Dedifferentiated amniotic fluid mesenchymal stem cell (primary cell): ENCODE measurements around the gene ZNF331.

ENCODE experiments used
- DNase-seq: peaks from one replicate; pipeline ENCODE4 v3.0.0-alpha.2; 2016; ENCODE audit errors: extremely low spot score

The ZNF331 gene

GRCh38 chr19:53520547-53521372 lies 17.2 kb upstream of the ZNF331 start:
- DNase-seq = peak; percentile 98

GRCh38 chr19:53521373-53522202 lies 16.4 kb upstream of the ZNF331 start:
- no peak for DNase-seq

DNA sequence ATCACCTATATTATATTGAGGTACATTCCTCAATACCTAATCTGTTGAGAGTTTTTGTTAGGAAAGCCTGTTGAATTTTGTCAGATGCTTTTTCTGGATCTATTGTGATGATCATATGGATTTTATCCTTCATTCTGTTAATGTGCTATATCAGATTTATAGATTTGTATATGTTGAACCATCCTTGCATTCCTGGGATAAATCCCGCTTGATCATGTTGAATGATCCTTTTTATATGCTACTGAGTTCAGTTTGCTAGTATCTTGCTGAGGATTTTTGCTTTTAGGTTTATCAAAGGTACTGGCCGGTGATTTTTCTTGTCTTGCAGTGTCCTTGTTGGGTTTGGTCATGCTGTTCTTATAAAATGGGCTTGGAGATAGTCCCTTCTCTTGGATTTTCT lies 12.0 kb upstream of the ZNF331 start:
- no peak for DNase-seq

GRCh38 chr19:53530622-53531021 lies 7.3 kb upstream of the ZNF331 start:
- no peak for DNase-seq

DNA sequence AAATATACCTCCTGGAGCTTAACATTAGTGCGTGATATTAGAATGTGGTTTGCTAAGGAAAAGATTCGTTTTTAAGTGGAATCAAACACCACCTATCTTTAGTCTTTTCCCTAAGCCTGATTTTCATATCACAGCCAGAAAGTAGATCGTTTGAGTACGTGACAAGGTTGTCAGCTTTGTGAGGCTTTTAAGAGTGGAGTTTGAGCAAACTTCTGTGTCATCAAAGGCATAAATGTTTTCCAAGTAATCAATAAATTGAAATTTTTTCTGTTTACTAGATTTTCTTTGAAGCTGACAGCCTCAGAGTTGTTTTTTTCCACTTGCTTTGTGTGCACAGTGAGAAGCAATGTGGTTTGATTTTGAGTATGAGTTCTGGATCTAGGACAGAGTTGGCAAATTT lies 6.5 kb upstream of the ZNF331 start:
- DNase-seq = no peak

GRCh38 chr19:53532362-53532761 lies 5.6 kb upstream of the ZNF331 start:
- no peak for DNase-seq

DNA sequence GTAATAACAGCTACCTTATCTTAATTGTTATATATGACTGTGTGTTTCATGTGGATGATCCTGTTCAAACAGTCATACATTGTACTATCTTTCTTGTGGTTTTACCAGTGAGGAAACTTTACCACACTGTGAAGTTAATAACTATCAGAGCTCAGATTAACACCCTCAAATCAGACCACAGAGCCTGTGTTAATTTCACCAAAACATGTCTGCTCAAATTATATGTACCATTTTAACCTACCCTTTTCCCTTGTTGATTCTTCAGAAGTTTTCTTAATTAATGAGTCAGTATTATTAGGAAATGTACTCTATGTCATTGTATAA lies 1.8 kb upstream of the ZNF331 start:
- no peak for DNase-seq

DNA sequence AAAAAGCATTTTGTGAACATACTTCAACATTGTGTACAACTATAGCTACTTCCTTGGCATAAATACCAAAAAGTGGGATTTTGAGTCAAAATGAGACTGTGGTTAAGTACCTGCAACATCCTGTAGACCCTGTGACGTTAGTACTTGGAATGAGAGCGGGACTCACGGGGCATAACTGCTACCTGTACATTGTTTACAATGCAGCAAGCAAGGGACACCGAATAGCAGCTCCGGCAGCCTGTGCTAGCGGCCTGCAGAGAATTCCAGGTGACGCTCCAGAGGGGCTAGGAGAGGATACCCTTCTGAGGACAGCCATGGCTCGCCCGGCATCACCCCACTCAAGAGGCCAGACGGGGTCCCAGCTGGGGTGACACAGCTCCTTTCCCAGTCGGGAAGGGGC lies 824 bp upstream of the ZNF331 start:
- DNase-seq = no peak

- no peak for DNase-seq
Measured at GRCh38 chr19:53538378-53539109, 599 bp downstream of the ZNF331 start.

DNA sequence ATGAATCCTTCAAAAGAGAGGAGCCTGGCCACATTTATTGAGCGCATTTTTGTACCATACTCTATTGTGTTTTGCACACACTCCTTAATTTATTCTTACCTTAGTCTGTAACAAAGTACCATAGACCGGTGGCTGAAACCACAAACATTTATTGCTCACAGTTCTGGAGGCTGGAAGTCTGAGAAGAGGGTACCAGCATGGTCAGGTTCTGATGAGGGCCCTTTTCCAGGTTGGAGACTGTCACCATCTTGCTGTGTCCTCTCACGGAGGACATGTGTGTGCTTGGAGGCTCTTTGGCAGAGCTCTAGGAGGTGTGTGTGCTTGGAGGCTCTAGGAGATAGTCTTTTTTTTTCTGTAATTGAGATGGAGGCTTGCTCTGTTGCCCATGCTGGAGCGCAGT lies 2.1 kb downstream of the ZNF331 start:
- no peak for DNase-seq

DNA sequence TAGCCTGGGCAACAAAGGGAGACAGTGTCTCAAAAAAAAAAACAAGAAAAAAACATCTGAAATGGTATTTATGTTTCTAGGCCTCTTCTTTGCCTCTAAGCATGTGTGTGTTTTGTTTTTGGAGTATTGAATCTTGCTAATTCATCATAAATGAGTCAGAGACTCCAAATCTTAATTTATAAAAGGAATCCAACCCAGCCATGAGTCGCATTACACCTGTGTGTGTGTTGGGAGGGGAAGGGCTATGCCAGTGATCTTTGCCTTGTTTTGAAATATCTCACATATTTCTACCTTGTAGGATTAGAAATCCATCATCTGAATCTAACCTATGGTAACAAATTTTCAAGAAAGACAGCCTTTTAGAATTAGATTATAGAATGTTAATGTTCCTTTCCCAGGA lies 4.0 kb downstream of the ZNF331 start:
- DNase-seq = no peak

- peak; percentile 87 for DNase-seq
Measured at GRCh38 chr19:53545271-53546065, 7.5 kb downstream of the ZNF331 start.

GRCh38 chr19:53546758-53547513 lies 9.0 kb downstream of the ZNF331 start:
- DNase-seq = no peak

GRCh38 chr19:53549340-53549739 lies 11.4 kb downstream of the ZNF331 start:
- peak; percentile 50 for DNase-seq

- no peak for DNase-seq
Measured at GRCh38 chr19:53552001-53552721, 14.2 kb downstream of the ZNF331 start.

DNA sequence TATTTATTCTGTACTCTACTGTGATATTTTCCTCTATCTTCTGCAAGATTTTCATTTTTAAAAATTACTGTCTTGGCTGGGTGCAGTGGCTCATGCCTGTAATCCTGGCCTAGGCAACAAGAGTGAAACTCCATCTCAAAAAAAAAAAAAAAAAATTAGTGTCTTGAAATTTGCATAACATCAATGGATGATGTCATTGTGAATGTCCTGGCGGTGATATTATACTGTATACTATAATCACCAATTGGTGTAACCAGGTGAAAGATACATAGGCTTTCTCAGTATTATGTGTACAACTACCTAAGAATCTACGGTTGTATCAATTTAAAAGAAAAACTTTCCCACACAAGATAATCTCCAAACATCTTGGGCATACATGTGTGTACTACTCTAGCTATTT lies 15.2 kb downstream of the ZNF331 start:
- DNase-seq = no peak

DNA sequence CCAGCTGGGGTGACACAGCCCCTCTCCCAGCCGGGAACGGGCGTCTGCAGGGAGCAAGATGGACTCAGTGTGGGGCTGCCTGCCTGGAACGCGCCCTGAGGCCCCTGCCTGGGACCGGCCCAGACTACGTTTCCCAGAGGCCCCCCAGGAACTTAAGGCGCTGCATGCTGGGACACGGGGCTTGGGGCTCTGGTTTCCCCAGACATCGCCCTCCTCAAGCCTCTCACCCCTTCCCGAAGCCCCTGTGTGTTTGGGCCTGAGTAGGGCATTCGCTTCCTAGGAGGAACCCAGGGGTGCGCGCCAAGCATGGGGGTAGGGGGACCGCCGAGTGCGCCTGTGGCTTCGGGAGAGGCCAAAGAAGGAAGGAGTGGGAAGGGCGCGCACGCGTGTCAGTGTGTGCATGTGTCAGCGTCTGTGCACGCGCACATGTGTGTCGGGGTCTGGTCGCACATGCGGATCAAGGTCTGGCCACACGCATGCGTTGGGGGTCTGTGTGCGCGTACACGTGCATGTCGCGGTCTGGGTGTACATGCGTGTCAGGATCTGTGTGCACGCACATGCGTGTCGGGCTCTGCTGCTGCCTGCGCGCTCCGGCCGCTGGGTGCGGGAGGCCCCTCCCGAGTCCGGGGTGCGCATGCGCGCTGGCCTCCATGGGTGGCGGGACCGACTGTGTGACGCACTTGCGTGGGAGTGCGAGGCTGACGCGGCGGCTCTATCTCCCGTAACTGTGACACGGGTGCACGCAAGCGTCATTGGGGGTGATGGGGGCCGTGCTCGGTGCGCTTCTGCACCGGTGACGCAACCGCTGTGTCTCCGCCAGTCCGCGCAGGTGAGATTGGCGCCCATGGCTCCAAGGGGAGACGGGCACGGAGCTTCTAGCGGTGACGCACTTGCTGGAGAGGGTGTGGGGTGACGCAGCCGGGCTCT lies 16.2 kb downstream of the ZNF331 start:
- DNase-seq = peak; percentile 68

GRCh38 chr19:53554804-53555203 lies 16.9 kb downstream of the ZNF331 start:
- DNase-seq = no peak

GRCh38 chr19:53555352-53555751 lies 17.4 kb downstream of the ZNF331 start:
- no peak for DNase-seq
